NCI-H2227 treated with DMSO at 0.1 percent for 48 hours (cell line): ENCODE results near the gene EXOC4.
A peak's percentile ranks its signal among the peaks of the same experiment; 100 is the strongest.
"Not testable (repeated sequence)": the region's sequence is repeated elsewhere in the genome, so short reads cannot be mapped to it uniquely, and the experiment has no call there.

Experiments used
- DNase-seq: peaks from one replicate; lab custom pipeline; 2025; lab: John Stamatoyannopoulos, UW

EXOC4 gene

DNA sequence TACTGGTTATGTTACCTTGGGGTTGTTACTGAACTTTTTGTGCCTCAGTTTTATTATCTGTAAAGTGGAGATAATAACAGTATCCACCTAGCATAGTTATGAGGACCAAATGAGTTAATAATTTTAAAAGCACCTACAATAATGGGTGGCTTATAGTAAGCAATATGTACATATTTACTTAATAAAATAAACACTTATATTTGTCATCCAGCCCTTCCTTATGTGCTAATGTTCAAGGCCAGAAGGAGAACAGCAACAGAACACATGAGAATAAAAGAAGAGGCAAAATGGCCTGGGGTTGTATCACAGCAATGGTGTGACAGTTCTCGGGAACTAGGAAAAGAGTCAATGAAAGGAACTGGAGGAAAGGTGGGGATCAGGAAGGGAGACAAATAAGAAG is 618.9 kb downstream of the EXOC4 start:
- DNase-seq, result no peak

DNA sequence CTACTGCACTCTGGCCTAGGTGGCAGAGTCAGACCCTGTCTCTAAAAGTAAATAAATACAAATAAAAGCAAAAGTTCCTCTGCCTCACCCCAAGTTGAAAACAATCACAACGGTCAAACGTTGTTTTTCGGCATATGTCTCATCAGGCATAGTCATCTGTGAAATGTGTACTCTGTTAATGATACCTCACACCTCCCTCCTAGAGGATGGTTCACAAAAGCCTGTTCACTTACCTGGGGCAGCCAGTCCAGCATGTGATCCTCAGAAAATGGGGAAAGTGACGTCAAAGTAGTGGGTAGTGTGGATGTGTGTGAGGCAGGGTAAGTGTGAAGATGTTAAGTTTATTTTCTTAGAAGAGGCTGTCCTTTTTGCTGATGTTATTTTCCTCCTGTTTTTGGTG is 620.3 kb downstream of the EXOC4 start:
- DNase-seq, result no peak

GRCh38 chr7:133873631-133874030 is 620.8 kb downstream of the EXOC4 start:
- no peak for DNase-seq

GRCh38 chr7:133883591-133883990 is 630.7 kb downstream of the EXOC4 start:
- peak; percentile 31 for DNase-seq

- no peak for DNase-seq
These were observed 632.3 kb downstream of the EXOC4 start for GRCh38 chr7:133885213-133885612.

DNA sequence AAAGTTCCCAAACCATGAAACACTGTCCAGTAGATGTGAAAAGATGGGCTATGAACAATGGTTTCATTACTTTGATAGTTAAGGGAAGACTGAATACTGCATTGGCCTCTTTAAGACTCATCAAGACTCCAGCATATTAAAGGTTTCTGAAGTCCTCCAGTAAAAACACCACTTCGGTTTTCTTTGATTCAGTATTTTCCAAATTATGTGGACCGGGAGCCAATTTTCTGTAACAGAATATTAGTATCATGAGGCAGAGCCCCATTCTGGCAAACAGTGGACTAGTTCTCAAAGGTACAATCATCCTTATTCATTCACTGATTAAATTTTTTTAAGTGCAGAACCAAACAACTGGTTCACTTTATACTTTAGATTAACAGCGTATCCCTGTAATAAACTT is 633.2 kb downstream of the EXOC4 start:
- no peak for DNase-seq

DNA sequence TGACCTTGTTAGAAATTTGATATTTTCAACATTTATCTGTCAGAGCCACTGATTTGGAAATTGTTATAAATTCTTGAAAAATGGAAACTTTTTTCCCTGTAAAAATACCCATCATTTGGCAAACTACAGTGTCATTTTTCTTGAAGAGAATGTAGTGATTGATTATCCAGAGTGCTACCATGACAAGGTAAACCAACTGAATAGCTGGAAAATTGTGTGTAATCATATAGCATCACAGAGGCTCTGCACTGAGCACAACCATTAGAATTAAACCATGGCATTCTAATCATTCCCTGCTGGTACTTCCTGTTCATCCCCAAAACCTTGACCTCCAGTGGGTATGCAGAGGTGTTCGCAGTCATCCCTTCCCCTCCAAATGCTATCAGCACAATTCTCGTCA is 633.9 kb downstream of the EXOC4 start:
- peak; percentile 83 for DNase-seq

DNA sequence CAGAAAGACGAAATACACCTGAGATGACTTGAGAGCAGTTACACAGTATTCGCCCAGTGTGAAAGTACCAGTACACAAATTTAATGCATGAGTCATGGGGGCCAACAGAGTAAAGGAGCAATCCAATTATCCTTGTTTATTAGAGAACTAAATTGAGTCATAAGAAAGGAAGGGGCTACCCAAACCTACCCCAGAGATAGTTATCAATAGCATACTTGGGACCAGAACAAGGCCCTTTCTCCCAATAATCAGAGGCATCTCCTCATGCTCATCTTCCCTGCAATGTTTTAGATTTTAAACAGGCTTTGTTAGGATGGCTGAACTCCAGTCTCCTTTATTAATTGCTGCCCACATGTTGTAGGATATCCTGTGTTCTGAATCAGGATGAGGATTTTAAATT is 634.6 kb downstream of the EXOC4 start:
- no peak for DNase-seq

DNA sequence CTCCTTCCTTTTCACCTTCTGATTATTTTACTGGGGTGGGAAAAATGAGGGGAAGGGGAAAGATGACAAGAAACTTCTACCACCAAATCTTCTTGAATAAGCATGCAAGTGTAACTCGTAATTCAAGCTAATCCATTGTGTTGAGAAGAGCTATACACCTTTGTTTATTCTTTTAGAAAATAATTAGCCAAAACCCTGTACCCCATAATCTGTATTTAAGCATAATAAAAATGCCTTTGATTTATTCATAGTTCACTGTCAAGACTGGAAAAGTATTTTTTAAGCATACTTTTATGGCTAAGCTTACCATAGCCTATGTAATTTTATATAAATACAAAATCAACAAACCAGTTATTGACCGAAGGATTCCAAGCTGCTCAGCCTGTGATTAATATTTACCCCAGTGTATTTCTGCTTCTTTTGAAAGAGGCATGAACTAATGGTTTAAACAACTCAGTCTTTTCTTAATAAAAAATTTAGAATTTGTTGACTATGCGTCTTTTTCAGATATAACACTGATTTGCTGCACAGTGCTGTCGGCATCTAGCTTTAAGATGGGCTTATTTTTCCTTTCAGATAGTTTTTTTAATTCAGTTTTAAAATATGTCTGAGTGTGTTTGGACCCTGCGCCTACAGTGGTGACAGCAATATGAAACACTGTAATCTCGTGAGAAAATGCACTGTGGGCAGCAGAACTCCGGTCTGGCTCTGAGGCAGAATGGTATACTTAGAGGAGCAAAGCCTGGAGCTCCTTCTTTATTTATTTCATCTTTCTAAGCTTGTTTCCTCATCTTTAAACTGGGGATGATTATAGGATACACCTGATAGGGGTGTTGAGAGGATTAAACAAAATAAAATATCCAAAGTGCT is 635.4 kb downstream of the EXOC4 start:
- DNase-seq, result peak; percentile 97

DNA sequence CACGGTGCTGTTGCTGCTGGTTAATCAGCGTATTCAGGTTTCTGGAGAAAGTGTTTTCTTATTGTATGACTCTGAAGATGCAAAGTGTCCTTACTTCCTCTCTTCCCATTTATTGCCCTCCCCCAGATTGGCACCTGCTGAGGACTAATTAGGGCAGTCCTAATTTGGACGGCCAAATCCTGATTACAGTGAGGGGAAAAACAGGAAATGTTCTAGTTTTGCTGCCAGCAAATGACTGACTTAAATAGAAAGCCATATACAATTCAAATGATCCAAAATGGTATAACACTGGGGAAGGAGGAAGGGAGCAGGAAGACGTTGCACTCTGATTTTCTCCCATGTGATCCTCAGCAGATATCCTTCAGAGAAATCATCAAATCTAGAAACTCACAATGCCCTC is 651.9 kb downstream of the EXOC4 start:
- DNase-seq, result no peak

DNA sequence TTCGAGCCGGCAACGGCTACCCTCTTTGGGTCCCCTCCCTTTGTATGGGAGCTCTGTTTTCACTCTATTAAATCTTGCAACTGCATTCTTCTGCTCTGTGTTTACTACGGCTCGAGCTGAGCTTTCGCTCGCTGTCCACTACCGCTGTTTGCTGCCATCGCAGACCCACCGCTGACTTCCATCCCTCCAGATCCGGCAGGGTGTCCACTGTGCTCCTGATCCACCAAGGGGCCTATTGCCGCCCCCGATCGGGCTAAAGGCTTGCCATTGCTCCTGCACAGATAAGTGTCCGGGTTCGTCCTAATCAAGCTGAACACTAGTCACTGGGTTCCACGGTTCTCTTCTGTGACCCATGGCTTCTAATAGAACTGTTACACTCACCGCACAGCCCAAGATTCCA is 653.7 kb downstream of the EXOC4 start:
- not testable (repeated sequence) for DNase-seq

DNA sequence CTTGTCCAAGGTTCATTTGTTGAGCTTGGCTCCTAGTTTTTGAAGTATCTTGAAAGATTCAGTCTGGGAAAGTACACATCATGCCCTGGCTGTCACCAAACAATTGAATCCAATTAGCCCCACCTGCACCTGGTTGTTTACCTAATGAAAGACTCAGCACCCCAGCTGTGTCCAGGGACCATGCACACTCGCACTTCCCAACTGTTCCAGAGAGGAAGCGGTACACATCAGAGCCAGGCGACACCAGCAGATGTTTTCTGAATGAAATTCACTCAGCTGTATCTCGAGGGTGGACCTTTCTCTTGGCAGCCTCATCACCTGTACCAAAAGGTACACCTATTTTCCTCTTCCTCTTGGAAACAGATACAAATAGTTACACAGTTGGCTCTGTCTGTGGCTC is 657.9 kb downstream of the EXOC4 start:
- no peak for DNase-seq

DNA sequence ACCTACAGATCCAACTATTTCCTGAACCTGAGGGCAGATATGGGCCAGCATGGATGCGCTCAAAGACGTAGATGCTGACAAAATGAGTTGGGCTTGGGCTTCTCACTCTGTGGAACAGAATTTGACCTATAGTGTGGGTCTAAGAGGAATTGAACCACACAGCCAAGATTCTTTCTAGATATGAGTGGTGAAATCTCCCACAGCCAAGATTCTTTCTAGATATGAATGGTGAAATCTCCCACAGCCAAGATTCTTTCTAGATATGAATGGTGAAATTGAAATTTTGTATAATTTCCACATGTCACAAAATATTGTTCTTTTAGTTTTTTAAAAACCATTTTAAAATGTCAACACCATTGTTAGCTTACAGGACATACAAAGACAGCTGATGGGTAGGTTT is 658.8 kb downstream of the EXOC4 start:
- no peak for DNase-seq

GRCh38 chr7:133912916-133913697 is 660.2 kb downstream of the EXOC4 start:
- DNase-seq, result no peak

- DNase-seq, result no peak
These were observed 663.7 kb downstream of the EXOC4 start for GRCh38 chr7:133916621-133917020.

DNA sequence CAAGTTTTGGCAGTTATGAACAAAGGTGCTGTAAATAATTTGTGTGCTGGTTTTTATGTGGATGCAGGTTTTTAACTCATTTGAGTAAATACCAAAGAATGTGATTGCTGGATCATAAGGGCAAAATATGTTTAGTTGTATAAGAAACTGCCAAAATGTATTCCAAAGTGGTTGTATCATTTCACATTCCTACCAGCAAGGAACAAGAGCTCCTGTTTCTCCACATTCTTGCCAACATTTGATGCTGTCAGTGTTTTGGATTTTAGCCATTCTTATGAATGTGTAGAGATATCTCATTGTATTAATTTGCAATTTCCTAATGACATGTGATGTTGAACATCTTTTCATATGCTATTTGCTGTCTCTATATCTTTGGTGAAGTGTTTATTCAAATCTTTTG is 666.9 kb downstream of the EXOC4 start:
- DNase-seq, result no peak

DNA sequence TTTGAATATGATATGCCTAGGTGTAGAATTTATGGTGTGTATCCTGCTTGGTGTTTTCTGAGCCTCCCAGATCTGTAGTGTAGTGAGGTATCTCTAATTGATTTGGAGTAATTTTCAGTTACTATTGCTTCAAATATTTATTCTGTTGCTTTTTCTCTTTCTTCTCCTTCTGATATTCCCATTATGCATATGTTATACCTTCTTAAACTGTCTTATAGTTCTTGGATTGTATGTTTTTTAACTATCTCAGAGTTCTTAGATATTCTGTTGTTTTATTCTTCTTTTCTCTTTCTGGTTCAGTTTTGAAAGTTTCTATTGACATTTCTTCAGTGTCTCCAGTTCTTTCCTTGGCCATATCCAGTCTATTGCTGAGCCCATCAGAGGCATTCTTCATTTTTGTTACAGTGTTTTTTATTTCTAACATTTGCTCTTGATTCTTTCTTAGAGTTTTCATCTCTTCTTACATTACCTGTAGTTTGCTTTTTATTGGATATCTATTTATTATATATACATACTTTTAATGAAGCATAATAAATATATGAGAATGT is 668.8 kb downstream of the EXOC4 start:
- DNase-seq, result no peak

DNA sequence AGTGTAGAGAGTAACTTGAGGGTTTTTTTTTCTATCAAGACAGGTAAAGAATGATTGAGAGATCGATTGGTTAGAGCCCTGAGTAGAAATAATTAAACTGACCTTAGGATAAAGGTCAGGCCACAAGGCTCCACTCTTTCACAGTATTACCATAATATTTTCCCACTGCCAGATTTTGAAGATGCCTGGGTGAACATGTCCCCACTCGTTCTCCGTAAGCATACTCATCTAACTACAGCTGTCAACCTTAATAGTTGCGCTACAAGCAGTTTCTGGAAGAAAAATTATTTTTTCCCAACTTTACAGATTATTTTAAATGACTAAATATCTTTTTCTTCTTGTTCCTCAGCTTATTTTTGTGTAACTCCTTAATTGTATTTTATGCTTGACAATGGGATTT is 671.1 kb downstream of the EXOC4 start:
- DNase-seq, result no peak

DNA sequence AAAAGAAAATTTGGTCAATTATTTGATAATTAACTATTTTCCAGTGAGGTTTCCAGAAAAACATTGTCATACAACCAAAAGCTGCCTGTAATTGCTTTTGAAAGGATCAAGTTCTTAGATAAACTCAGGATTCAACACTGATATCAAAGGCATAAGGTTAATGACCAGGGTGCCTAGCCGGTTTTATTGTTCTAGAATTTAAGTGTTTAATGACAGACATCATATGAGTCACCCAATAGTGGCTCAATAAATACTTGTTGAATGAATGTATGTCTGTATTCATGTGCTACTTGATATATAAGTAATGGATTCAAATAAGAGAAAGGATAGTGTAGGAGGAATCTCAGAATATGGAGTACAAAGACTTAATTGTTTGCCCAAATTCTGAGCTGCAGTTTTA is 678.2 kb downstream of the EXOC4 start:
- no peak for DNase-seq

GRCh38 chr7:133932591-133932990 is 679.7 kb downstream of the EXOC4 start:
- no peak for DNase-seq

- DNase-seq, result no peak
These were observed 681.5 kb downstream of the EXOC4 start for GRCh38 chr7:133934262-133934976.

GRCh38 chr7:133934977-133935330 is 682.1 kb downstream of the EXOC4 start:
- DNase-seq, result no peak

DNA sequence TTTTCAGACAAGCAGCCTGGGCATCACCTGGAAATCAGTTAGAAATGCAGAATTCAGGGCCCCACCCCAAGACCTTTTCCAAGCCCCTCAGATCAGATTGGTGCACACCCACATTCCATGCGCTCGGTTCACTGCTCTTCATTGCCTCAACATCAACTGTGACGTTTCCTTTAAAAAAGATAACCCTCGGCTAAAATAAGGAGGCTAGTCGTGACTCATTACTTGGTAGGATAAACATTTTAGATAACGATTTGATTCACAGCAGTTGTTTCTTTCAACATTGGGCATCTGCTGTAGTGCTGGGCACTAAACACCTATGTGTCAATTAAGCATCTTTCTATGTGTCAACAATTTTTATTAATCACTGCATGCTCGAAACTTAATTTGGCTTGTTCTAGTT is 683.2 kb downstream of the EXOC4 start:
- DNase-seq, result no peak
